Lower leg skin (tissue), 4 donors: ENCODE data around the gene PDZD7. TPM values are rescaled to one million over a fixed set of nuclear protein-coding genes. Genes with fewer than 3 reads are reported as not detected.

ENCODE experiments used
- DNase-seq, 2 donors: peaks; one replicate each; pipeline ENCODE4 v3.0.0-alpha.2; 2019; ENCODE audit warnings: low spot score in 2 of 2
- H3K4me3 ChIP-seq: fragments of 200-600 bp; sonication (generic); 2 replicates; pipeline ENCODE4 v1.5.1; 2017; ENCODE audit warnings: mild to moderate bottlenecking, low read depth; ENCODE audit not compliant: poor library complexity, severe bottlenecking
- POLR2A ChIP-seq, 2 donors: fragments of 450-650 bp; IDR thresholded peaks; one replicate each; pipeline ENCODE4 v1.6.1; 2016 to 2017; ENCODE audit warnings: antibody characterized with exemption in 2 of 2, mild to moderate bottlenecking in 1 of 2, moderate library complexity in 1 of 2
- WGBS, 2 donors: methylation state at CpG; one replicate each; pipeline ENCODE4 v1.1.5; 2018; 5-methylcytosine and 5-hydroxymethylcytosine counted together
- intact Hi-C: fragments of 100-400 bp; cut with DNase I; formaldehyde crosslinking; loops from one replicate; pipeline ENCODE4 v1.15.0; 2023; ENCODE audit warnings: low total_unique reads
- total RNA-seq, 4 donors: library from RNA; depleted of rRNA; stranded (reverse); fragments of >200 nt; gene quantifications; one replicate each; pipeline ENCODE4 v1.1.0, GENCODE V29; 2016
- TF ChIP-seq, protein P1 (sequence below), 3 donors: fragments of 450-650 bp; IDR thresholded peaks; one replicate each; pipeline ENCODE4 v1.5.1; 2016; ENCODE audit warnings: antibody characterized with exemption in 3 of 3, mild to moderate bottlenecking in 3 of 3, moderate library complexity in 2 of 3

PDZD7 gene
- total RNA-seq, 4 donors from 2014 or later, result 1.5 to 9.0 (median 3.5) TPM

DNA sequence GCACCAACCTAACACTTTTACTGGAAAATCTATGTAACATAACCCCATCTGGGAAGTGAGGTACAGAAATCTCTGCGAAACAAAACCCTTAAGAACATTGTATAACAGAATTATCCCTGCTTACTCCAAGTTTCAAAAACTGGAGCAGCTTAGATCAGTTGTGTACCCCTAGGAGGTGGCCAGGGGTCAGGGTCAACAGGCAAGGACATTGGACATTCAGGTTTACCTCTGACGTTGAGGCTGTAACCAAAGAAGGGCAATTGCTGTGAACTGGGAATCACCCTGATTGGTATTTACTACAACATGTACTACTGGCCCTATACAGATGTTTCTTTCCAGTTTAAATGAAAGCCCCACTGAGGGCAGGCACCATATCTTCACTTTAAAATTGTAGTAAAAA is 13.2 kb upstream of the PDZD7 start:
- WGBS, 2 donors, result 88 to 94% methylated on average over 2 of the region's 2 CpGs
- no peak overlapping the region for H3K4me3 ChIP-seq
- intact Hi-C loops, result no loop called here
- no peak for TF ChIP-seq POLR2A (IDR thresholded peaks at IDR 0.05)
- DNase-seq, result no peak

DNA sequence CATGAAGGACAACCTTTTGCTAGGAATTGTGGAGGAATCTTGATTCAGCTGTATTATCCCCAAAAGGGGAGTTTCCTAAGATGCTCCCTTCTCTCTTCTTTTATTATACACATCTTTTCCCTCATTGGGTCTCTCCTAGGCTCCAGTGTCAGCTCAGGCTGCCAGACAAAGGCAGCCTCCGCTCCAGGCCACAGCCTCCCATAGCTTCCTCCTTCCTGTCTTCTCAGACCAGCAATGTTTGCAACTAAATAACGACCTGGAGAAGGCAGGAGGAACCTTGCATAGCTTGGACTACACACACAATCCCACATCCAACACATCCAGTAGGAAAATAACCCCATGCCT is 12.4 kb upstream of the PDZD7 start:
- intact Hi-C loops, result no loop called here
- TF ChIP-seq, protein P1, sequence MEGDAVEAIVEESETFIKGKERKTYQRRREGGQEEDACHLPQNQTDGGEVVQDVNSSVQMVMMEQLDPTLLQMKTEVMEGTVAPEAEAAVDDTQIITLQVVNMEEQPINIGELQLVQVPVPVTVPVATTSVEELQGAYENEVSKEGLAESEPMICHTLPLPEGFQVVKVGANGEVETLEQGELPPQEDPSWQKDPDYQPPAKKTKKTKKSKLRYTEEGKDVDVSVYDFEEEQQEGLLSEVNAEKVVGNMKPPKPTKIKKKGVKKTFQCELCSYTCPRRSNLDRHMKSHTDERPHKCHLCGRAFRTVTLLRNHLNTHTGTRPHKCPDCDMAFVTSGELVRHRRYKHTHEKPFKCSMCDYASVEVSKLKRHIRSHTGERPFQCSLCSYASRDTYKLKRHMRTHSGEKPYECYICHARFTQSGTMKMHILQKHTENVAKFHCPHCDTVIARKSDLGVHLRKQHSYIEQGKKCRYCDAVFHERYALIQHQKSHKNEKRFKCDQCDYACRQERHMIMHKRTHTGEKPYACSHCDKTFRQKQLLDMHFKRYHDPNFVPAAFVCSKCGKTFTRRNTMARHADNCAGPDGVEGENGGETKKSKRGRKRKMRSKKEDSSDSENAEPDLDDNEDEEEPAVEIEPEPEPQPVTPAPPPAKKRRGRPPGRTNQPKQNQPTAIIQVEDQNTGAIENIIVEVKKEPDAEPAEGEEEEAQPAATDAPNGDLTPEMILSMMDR (IDR thresholded peaks at IDR 0.05), result no peak
- TF ChIP-seq POLR2A (IDR thresholded peaks at IDR 0.05), result no peak
- 13 to 18% methylated on average over 2 of the region's 2 CpGs for WGBS, 2 donors
- no peak for DNase-seq
- H3K4me3 ChIP-seq, result no peak overlapping the region

DNA sequence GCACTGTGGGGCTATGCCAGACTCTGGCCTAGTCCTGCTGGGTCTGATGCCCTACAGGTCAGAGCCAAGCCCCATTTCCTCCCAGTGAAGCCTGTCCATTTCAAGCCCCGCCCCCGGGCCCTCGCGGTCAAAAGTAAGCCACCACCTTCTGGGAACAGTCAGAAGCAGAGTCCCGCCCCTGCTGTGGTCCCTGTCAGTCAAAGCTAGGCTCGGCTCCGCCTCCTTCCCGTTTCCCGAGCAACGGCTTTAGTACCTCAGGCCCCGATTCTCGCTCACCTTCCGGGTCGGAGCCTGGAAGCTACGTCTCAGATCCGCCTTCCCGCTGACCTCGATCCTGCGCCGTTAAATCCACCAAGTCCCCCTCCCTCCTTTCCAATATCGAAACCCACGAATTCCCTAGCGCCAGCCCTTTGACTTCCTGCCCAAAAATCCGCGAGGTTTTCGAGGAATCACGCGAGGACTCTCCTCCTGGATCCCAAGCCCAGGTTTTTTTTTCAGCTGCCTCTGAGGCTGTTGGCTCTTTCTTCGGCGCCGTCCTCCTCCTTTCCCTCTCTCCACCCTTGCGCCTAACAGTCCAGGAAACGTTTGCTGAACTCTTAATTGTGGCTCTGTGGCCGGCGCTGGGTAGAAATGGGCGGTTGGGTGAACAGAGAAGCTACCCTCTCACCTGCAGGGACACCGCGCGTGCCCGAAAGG is 11.9 kb upstream of the PDZD7 start:
- peak; percentile 97 to 99 for DNase-seq
- 1 to 2% methylated on average over 40 of the region's 40 CpGs for WGBS, 2 donors
- intact Hi-C loops, result no loop called here
- no peak overlapping the region for H3K4me3 ChIP-seq
- no peak for TF ChIP-seq POLR2A (IDR thresholded peaks at IDR 0.05)
- TF ChIP-seq, protein P1 (IDR thresholded peaks at IDR 0.05), result no peak

DNA sequence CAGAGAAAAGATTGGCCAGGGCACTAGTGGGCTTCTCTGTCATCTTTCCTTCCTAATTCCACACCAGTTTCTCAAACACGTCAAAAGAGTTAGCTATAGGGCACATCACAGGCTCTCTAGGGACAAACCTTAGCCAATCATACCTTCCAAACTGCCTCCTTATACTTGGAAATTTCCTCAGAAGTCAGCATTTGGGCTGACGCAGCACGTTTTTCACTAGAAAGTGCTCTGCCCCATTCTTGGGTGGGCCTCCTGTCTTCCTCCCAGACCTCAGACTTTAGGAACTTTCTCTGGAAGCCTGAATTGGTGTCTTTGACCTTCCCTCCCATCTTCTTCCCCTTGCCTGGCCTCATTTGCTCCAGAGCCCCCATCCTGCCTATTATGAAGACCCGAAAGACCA is 11.2 kb upstream of the PDZD7 start:
- 58 to 59% methylated on average over 4 of the region's 4 CpGs for WGBS, 2 donors

DNA sequence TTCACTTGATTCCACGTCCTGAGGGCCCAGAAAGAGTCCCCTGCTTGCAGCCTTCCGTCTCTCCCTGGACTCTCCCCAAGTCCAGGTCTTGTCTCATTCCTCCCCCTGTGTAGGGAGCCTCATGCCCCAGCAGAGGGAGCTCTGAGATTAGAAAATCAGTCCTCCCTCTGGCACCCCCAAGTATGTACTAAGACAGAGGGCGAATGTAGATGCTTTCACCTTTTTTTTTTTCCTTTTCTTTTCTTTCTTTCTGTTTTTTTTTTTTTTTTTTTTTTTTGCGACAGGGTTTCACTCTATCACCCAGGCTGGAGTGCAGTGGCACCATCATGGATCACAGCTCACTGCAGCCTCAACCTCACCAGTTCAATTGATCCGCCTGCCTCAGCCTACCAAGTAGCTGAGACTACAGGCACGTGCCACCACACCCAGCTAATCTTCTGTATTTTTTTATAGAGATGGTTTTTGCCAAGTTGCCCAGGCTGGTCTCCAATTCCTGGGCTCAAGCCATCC is 10.4 kb upstream of the PDZD7 start:
- no peak overlapping the region for H3K4me3 ChIP-seq
- intact Hi-C loops, result no loop called here
- TF ChIP-seq POLR2A (IDR thresholded peaks at IDR 0.05), result no peak
- TF ChIP-seq, protein P1 (IDR thresholded peaks at IDR 0.05), result peak in 1 of 3 donors; percentile 60
- WGBS, 2 donors, result 15 to 19% methylated on average over 6 of the region's 6 CpGs
- peak; percentile 86 to 94 for DNase-seq

More for the DNA sequence above, 11.2 kb upstream of the PDZD7 start:
- no peak for DNase-seq
- intact Hi-C loops, result no loop called here
- TF ChIP-seq POLR2A (IDR thresholded peaks at IDR 0.05), result no peak
- TF ChIP-seq, protein P1 (IDR thresholded peaks at IDR 0.05), result no peak
- H3K4me3 ChIP-seq, result no peak overlapping the region

DNA sequence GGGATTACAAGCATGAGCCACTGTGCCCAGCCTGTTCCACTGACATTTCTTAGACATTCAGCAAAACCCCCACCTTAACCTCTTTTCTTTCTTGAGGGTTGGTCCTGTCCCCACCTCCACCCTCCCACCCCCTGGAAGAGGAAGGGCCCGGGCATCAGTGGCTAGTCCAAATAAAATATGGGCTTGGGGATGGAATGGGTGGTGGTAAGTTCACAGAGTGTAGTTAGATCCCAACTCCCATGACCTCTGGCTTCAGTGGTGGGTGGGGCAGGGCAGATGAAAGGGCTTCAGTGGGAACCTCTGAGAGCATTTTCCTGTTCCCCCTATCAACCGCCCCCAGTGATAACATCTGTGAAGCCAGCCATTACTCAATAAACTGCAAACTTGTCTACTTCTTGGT is 9.9 kb upstream of the PDZD7 start:
- DNase-seq, result no peak
- 33 to 35% methylated on average over 2 of the region's 2 CpGs for WGBS, 2 donors
- intact Hi-C loops, result no loop called here
- TF ChIP-seq, protein P1 (IDR thresholded peaks at IDR 0.05), result no peak
- no peak for TF ChIP-seq POLR2A (IDR thresholded peaks at IDR 0.05)
- no peak overlapping the region for H3K4me3 ChIP-seq
